Activated T-cell treated with anti-CD3 and anti-CD28 coated beads for 48 hours (primary cell): ENCODE results near the gene MYH9.
"Not testable (repeated sequence)": the region's sequence is repeated elsewhere in the genome, so short reads cannot be mapped to it uniquely, and the experiment has no call there.

Experiments
- DNase-seq: peaks from one replicate; pipeline ENCODE4 v3.0.0-alpha.2; 2020; ENCODE audit warnings: low read depth

MYH9 gene

GRCh38 chr22:36387959-36388726, at the start of gene MYH9:
TSS of gene MYH9 (minus strand) at chr22:36387967. CDS start at chr22:36349236, 38,731 bp downstream.
- peak; percentile 100 for DNase-seq

GRCh38 chr22:36435516-36436415, 48.0 kb upstream of the MYH9 start:
- peak; percentile 41 for DNase-seq

GRCh38 chr22:36433318-36434231, 45.8 kb upstream of the MYH9 start:
- DNase-seq, result no peak

GRCh38 chr22:36432592-36433317, 45.0 kb upstream of the MYH9 start:
- no peak for DNase-seq

- no peak for DNase-seq
These were observed 44.2 kb upstream of the MYH9 start for GRCh38 chr22:36431977-36432376.

- DNase-seq, result no peak
These were observed 43.1 kb upstream of the MYH9 start for GRCh38 chr22:36430863-36431262.

GRCh38 chr22:36427952-36428351, 40.2 kb upstream of the MYH9 start:
- not testable (repeated sequence) for DNase-seq

GRCh38 chr22:36425977-36426523, 38.3 kb upstream of the MYH9 start:
- no peak for DNase-seq

- DNase-seq, result no peak
These were observed 37.3 kb upstream of the MYH9 start for GRCh38 chr22:36424901-36425579.

- DNase-seq, result not testable (repeated sequence)
These were observed 36.7 kb upstream of the MYH9 start for GRCh38 chr22:36424466-36424865.

GRCh38 chr22:36423461-36424404, 36.0 kb upstream of the MYH9 start:
- no peak for DNase-seq

- DNase-seq, result no peak
These were observed 34.7 kb upstream of the MYH9 start for GRCh38 chr22:36422287-36423014.

- DNase-seq, result no peak
These were observed 32.4 kb upstream of the MYH9 start for GRCh38 chr22:36419912-36420882.

GRCh38 chr22:36419177-36419911, 31.6 kb upstream of the MYH9 start:
- no peak for DNase-seq

- no peak for DNase-seq
These were observed 29.5 kb upstream of the MYH9 start for GRCh38 chr22:36417281-36417686.

GRCh38 chr22:36415415-36416168, 27.8 kb upstream of the MYH9 start:
- no peak for DNase-seq
